ENCODE results near the gene PHLDB2. TPM values are rescaled to one million over a fixed set of nuclear protein-coding genes. Genes with fewer than 3 reads are reported as not detected.

The PHLDB2 gene
- total RNA-seq, 1 experiment from 2014 or later, result 13.2 TPM

DNA sequence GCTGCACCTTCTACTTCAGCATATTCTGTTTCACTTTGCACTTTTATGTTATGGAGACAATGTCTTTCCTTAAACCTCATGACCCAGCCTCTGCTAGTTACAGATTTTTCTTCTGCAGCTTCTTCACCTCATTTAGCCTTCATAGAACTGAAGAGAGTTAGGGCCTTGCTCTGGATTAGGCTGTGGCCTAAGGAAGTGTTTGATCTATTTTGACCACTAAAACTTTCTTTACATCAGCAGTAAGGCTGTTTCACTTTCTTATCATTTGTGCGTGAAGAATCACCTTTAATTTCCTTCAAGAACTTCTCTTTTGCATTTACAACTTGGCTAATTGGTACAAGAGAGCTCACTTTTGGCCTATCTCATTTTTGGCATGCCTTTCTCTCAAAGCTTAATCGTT lies 40.9 kb downstream of the PHLDB2 start:
- Histone ChIP-seq H3K18ac (ENCODE audit: insufficient read length, low read depth, low read length) (no peak overlapping the region), H2AK5ac (ENCODE audit: insufficient read length, low read length) (no peak overlapping the region), H3K23me2 (ENCODE audit: insufficient read length, low read depth, low read length, poor library complexity, severe bottlenecking) (no peaks in the 10 kb centered on the region), H4K91ac (ENCODE audit: insufficient read length, low read depth, low read length) (no peak overlapping the region), H2BK12ac (ENCODE audit: insufficient read length, low read depth, low read length) (no peak overlapping the region), H3T11ph (ENCODE audit: low read length) (no peak overlapping the region), H2AFZ (ENCODE audit: low read length) (no peak overlapping the region), H3K79me2 (ENCODE audit: insufficient read depth, low read length) (no peaks in the 10 kb centered on the region), H3K27ac (ENCODE audit: insufficient read length, low read depth, low read length) (no peak overlapping the region), H3K4me2 (ENCODE audit: insufficient read depth, insufficient read length, low read length) (no peak overlapping the region), H3K56ac (ENCODE audit: insufficient read length, low read depth, low read length) (no peak overlapping the region), H2BK15ac (ENCODE audit: low read depth, low read length) (no peak overlapping the region), H4K20me1 (ENCODE audit: control insufficient read depth, insufficient read depth, insufficient read length) (no peaks in the 10 kb centered on the region), H4K8ac (replicated peaks; ENCODE audit: insufficient read length, low read depth, low read length) (no peak overlapping the region), H3K79me1 (ENCODE audit: insufficient read depth, low read depth, low read length, poor library complexity, severe bottlenecking) (no peaks in the 10 kb centered on the region), H2BK20ac (ENCODE audit: low read depth, low read length, poor library complexity, severe bottlenecking) (no peak overlapping the region), H3K4me1 (ENCODE audit: insufficient read depth, low read length) (no peaks in the 10 kb centered on the region), H3K9ac (ENCODE audit: extremely low read depth, insufficient read length, low read length) (no peak overlapping the region), H3K4ac (ENCODE audit: low read depth, low read length) (no peak overlapping the region), H2BK120ac (ENCODE audit: low read depth, low read length, poor library complexity, severe bottlenecking) (no peak overlapping the region), H4K5ac (ENCODE audit: insufficient read length, low read depth, low read length) (no peak overlapping the region), H3K14ac (ENCODE audit: insufficient read depth, low read length) (no peak overlapping the region), H3K23ac (ENCODE audit: insufficient read length, low read depth, low read length) (no peak overlapping the region), H3K9me3 (ENCODE audit: control insufficient read depth, low read depth, low read length) (no peaks in the 10 kb centered on the region), H3K27me3 (ENCODE audit: insufficient read depth, low read length) (no peaks in the 10 kb centered on the region), H2BK5ac (ENCODE audit: insufficient read length, low read length) (no peak overlapping the region)
- no peak for DNase-seq
- Mint-ChIP-seq H3K9me3 (peaks cover 12 to 19% of the 10 kb centered on the region in 2 experiments), H3K4me1 (no peaks in the 10 kb centered on the region), H3K4me3 (no peak overlapping the region), H3K27ac (peak overlapping the region in 1 of 3 experiments; percentile 56; a peak in 1 of 7 replicates), H3K27me3 (ENCODE audit: low read depth) (no peaks in the 10 kb centered on the region), H3K36me3 (ENCODE audit: insufficient read depth in 1 of 3, low read depth in 3 of 3) (peaks cover 7 to 27% (median 17%) of the 10 kb centered on the region in 3 experiments)
- TF ChIP-seq, protein P1, sequence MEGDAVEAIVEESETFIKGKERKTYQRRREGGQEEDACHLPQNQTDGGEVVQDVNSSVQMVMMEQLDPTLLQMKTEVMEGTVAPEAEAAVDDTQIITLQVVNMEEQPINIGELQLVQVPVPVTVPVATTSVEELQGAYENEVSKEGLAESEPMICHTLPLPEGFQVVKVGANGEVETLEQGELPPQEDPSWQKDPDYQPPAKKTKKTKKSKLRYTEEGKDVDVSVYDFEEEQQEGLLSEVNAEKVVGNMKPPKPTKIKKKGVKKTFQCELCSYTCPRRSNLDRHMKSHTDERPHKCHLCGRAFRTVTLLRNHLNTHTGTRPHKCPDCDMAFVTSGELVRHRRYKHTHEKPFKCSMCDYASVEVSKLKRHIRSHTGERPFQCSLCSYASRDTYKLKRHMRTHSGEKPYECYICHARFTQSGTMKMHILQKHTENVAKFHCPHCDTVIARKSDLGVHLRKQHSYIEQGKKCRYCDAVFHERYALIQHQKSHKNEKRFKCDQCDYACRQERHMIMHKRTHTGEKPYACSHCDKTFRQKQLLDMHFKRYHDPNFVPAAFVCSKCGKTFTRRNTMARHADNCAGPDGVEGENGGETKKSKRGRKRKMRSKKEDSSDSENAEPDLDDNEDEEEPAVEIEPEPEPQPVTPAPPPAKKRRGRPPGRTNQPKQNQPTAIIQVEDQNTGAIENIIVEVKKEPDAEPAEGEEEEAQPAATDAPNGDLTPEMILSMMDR (conservative IDR thresholded peaks at IDR 0.05), result no peak
- WGBS (ENCODE audit: extremely low coverage, insufficient read length, low lambda C conversion rate), result no CpG with 5 or more reads among the region's 2 CpGs

All from H9 (cell line).